Erythroblast (primary cell): Measurements from ENCODE around the gene PKD1L1.

Experiments used
- GATA1 ChIP-seq: IDR thresholded peaks from 2 replicates; pipeline ENCODE4 v1.6.1; 2011; ENCODE audit warnings: low read depth, mild to moderate bottlenecking, control low read depth, low read length, moderate library complexity
- POLR2A ChIP-seq: IDR thresholded peaks from 2 replicates; pipeline ENCODE4 v1.6.1; 2011; ENCODE audit warnings: mild to moderate bottlenecking, low read length

GRCh38 chr7:47813620-47814260, 134.5 kb downstream of the PKD1L1 start:
- no peak for TF ChIP-seq POLR2A
- no peak for TF ChIP-seq GATA1
